Keratinocyte (primary cell): Measurements from ENCODE around the gene CLPSL1. TPM values are rescaled to one million over a fixed set of nuclear protein-coding genes. Genes with fewer than 3 reads are reported as not detected.

ENCODE experiments used
- DNase-seq: peaks from one replicate; pipeline ENCODE4 v3.0.0-alpha.2; 2011; ENCODE audit warnings: low read depth, missing footprints, low spot score
- FAIRE-seq: peaks from 2 replicates; lab custom pipeline; 2011; peaks lifted over from hg19 to GRCh38; lab: Jason Lieb, UNC
- H2AFZ ChIP-seq: 2 replicates; pipeline ENCODE4 v1.6.0; 2012; ENCODE audit warnings: low read length, control low read depth, inconsistent platforms; ENCODE audit not compliant: control insufficient read depth
- H3K27ac ChIP-seq: 2 replicates; pipeline ENCODE4 v1.5.1; 2011; ENCODE audit warnings: low read length; ENCODE audit not compliant: control insufficient read depth, insufficient read depth
- H3K27me3 ChIP-seq: 3 replicates; pipeline ENCODE4 v1.6.0; 2011; ENCODE audit warnings: low read length; ENCODE audit not compliant: control insufficient read depth, insufficient read depth; ENCODE audit errors: extremely low read depth
- H3K36me3 ChIP-seq, 2 experiments: 2 replicates in 1 of 2; 3 replicates in 1 of 2; pipeline ENCODE4 v1.5.1; 2011; ENCODE audit warnings: low read length in 2 of 2, mild to moderate bottlenecking in 1 of 2; ENCODE audit not compliant: control insufficient read depth in 2 of 2, insufficient read depth in 2 of 2; ENCODE audit errors: extremely low read depth in 1 of 2
- H3K4me1 ChIP-seq: 3 replicates; pipeline ENCODE4 v1.5.1; 2011; ENCODE audit warnings: low read length; ENCODE audit not compliant: control insufficient read depth, insufficient read depth; ENCODE audit errors: extremely low read depth
- H3K4me2 ChIP-seq: 3 replicates; pipeline ENCODE4 v1.6.0; 2011; ENCODE audit warnings: low read depth, low read length; ENCODE audit not compliant: control insufficient read depth, insufficient read depth; ENCODE audit errors: extremely low read depth
- H3K4me3 ChIP-seq, 3 experiments: fragments of 200-600 bp in 1 of 3; sonication (generic) in 1 of 3; 2 replicates in 2 of 3; 3 replicates in 1 of 3; pipeline ENCODE4 v1.5.1; 2011 to 2016; ENCODE audit warnings: low read length in 3 of 3, mild to moderate bottlenecking in 3 of 3, control low read depth in 2 of 3, inconsistent platforms in 1 of 3, low read depth in 1 of 3, mixed read lengths in 1 of 3, mixed run types in 1 of 3, moderate library complexity in 1 of 3; ENCODE audit not compliant: control insufficient read depth in 2 of 3, insufficient read depth in 2 of 3; ENCODE audit errors: extremely low read depth in 1 of 3
- H3K79me2 ChIP-seq: 2 replicates; pipeline ENCODE4 v1.6.0; 2012; ENCODE audit warnings: low read length; ENCODE audit not compliant: control insufficient read depth, insufficient read depth
- H3K9ac ChIP-seq: 3 replicates; pipeline ENCODE4 v1.6.0; 2011; ENCODE audit warnings: low read length; ENCODE audit not compliant: control insufficient read depth, insufficient read depth; ENCODE audit errors: extremely low read depth
- H3K9me1 ChIP-seq: 3 replicates; pipeline ENCODE4 v1.6.0; 2011; ENCODE audit warnings: low read length; ENCODE audit not compliant: control insufficient read depth, insufficient read depth; ENCODE audit errors: extremely low read depth
- H3K9me3 ChIP-seq: 2 replicates; pipeline ENCODE4 v1.5.1; 2012; ENCODE audit warnings: low read depth, low read length; ENCODE audit not compliant: control insufficient read depth
- H4K20me1 ChIP-seq: 3 replicates; pipeline ENCODE4 v1.6.0; 2011; ENCODE audit warnings: low read length; ENCODE audit not compliant: control insufficient read depth, insufficient read depth; ENCODE audit errors: extremely low read depth
- EZH2 ChIP-seq: IDR thresholded peaks from one replicate; pipeline ENCODE4 v1.6.1; 2012; ENCODE audit warnings: inconsistent platforms, mild to moderate bottlenecking, low read length, moderate library complexity
- dilution Hi-C: fragments of 300-500 bp; cut with MboI; formaldehyde crosslinking; loops from one replicate; pipeline ENCODE4 v1.7.0; 2020; ENCODE audit warnings: low sequenced_read_pairs; ENCODE audit not compliant: extremely low pct_ligation_motif_present
- polyA plus RNA-seq, 5 experiments: library from polyadenylated mRNA; depleted of rRNA in 3 of 5; stranded (reverse) in 3 of 5; stranded (forward) in 1 of 5; unstranded in 1 of 5; fragments of >200 nt; gene quantifications; 1 replicate in 1 of 5; 2 replicates in 3 of 5; 3 replicates in 1 of 5; pipeline versions ENCODE4 v1.2.1 to v1.2.3, GENCODE V29; 2011 to 2012; ENCODE audit warnings: missing spikeins in 2 of 5, low read depth in 1 of 5, low replicate concordance in 1 of 5
- TF ChIP-seq, protein P1 (sequence below), 3 experiments: IDR thresholded peaks in 1 of 3; conservative IDR thresholded peaks in 1 of 3; optimal IDR thresholded peaks in 1 of 3; 2 replicates in 2 of 3; 3 replicates in 1 of 3; pipeline versions ENCODE3 to v1.5.1; 2011; ENCODE audit warnings: low read length in 3 of 3, mild to moderate bottlenecking in 3 of 3, moderate library complexity in 2 of 3, control low read depth in 1 of 3, inconsistent platforms in 1 of 3; ENCODE audit not compliant: insufficient read depth in 2 of 3; ENCODE audit errors: extremely low read depth in 1 of 3

CLPSL1 gene
- polyA plus RNA-seq, 1 donor (not counting 4 experiments of a cell fraction or from before 2014, with no cell fraction given), result not detected

DNA sequence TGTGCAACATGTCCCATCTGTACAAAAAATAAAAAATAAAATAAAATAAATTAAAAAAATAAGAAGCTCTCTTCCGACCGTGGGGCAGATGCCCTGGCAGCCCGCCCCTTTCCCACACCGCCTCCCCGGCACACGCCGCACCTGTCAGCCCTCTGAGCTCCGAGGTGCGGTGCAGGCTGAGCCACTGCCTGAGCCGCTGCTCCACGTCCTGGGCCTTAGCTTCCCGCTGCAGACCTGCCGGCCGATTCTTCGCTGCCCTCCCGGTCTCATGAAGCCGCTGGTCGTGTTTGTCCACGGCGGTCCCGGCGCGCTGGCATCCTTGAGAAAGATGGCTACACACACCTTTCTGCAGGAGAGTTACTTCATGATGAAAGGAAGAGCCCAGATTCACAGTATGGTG lies 15.1 kb upstream of the CLPSL1 start:
- no peak for DNase-seq
- H3K4me2 ChIP-seq, result no peak overlapping the region
- H3K27ac ChIP-seq, result no peak overlapping the region
- no peaks in the 10 kb centered on the region for H3K9me1 ChIP-seq
- peaks cover 21% of the 10 kb centered on the region for H3K27me3 ChIP-seq
- H3K4me1 ChIP-seq, result peaks cover 6% of the 10 kb centered on the region
- TF ChIP-seq, protein P1, sequence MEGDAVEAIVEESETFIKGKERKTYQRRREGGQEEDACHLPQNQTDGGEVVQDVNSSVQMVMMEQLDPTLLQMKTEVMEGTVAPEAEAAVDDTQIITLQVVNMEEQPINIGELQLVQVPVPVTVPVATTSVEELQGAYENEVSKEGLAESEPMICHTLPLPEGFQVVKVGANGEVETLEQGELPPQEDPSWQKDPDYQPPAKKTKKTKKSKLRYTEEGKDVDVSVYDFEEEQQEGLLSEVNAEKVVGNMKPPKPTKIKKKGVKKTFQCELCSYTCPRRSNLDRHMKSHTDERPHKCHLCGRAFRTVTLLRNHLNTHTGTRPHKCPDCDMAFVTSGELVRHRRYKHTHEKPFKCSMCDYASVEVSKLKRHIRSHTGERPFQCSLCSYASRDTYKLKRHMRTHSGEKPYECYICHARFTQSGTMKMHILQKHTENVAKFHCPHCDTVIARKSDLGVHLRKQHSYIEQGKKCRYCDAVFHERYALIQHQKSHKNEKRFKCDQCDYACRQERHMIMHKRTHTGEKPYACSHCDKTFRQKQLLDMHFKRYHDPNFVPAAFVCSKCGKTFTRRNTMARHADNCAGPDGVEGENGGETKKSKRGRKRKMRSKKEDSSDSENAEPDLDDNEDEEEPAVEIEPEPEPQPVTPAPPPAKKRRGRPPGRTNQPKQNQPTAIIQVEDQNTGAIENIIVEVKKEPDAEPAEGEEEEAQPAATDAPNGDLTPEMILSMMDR (optimal IDR thresholded peaks at IDR 0.05 in 1 of 3, IDR thresholded peaks at IDR 0.05 in 1 of 3, conservative IDR thresholded peaks at IDR 0.05 in 1 of 3; ENCODE audit: extremely low read depth in 1 of 3, insufficient read depth in 2 of 3, low read length in 3 of 3), result no peak
- TF ChIP-seq EZH2, result no peak
- no peaks in the 10 kb centered on the region for H3K36me3 ChIP-seq
- H4K20me1 ChIP-seq, result no peaks in the 10 kb centered on the region
- no peak overlapping the region for H3K9ac ChIP-seq
- FAIRE-seq, result no peak
- no peaks in the 10 kb centered on the region for H3K79me2 ChIP-seq
- H3K9me3 ChIP-seq, result no peaks in the 10 kb centered on the region
- no peak overlapping the region for H3K4me3 ChIP-seq
- H2AFZ ChIP-seq, result no peak overlapping the region
- dilution Hi-C loops, result no loop called here

DNA sequence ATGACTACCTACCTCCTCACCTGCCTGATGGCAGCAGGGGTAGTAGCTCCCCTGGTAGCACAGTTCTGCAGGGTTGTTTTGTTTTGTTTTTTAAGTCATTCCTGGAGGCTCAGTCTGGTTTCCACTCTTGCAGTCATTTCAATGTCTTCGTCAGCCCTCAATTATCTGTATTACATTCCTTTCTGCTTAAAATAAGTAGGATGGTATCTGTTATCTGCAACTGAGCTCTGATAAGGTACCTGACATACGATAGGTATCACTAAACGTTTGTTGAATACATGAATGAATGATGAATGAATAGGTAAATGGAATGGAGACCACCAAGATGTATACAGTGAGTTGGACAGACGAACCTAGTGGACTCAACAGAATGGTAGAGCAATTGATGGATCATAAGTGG lies 11.6 kb upstream of the CLPSL1 start:
- no peak overlapping the region for H2AFZ ChIP-seq
- H3K9me1 ChIP-seq, result no peaks in the 10 kb centered on the region
- no peak overlapping the region for H3K27ac ChIP-seq
- H4K20me1 ChIP-seq, result no peaks in the 10 kb centered on the region
- peaks cover 11% of the 10 kb centered on the region for H3K27me3 ChIP-seq
- TF ChIP-seq, protein P1 (optimal IDR thresholded peaks at IDR 0.05 in 1 of 3, IDR thresholded peaks at IDR 0.05 in 1 of 3, conservative IDR thresholded peaks at IDR 0.05 in 1 of 3; ENCODE audit: extremely low read depth in 1 of 3, insufficient read depth in 2 of 3, low read length in 3 of 3), result no peak
- no peak for TF ChIP-seq EZH2
- no peak for FAIRE-seq
- peaks cover 4% of the 10 kb centered on the region for H3K4me1 ChIP-seq
- no peaks in the 10 kb centered on the region for H3K9me3 ChIP-seq
- H3K36me3 ChIP-seq, result no peaks in the 10 kb centered on the region
- no peaks in the 10 kb centered on the region for H3K79me2 ChIP-seq
- no peak overlapping the region for H3K4me3 ChIP-seq
- dilution Hi-C loops, result no loop called here
- DNase-seq, result no peak
- no peak overlapping the region for H3K4me2 ChIP-seq
- no peak overlapping the region for H3K9ac ChIP-seq
